Measurements from ENCODE around the gene TOP1.

DNA sequence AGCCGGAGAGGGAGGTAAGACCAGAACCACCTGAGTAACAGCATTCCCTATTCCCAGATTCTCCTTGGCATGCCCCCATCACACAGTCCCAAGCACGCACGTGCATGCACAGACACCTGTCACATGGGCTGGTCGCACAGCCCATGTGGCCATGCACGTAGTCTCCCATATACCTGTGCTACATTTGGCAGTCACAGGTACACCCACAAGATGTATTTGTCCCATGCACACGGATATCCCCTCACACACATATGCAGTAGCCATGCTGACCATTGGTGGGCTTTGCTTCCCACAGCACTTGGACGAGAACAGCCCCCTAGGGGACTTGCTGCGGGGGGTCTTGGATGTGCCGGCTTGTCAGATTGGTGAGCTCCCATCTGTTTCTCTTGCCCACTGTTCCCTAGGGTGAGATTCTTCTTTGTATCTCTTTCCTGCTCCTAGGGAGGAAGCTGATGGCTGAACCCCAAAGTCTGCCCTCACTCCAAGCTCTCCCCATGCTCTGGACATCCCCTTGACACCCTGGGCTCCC lies 140.6 kb downstream of the TOP1 start:
- no peak for TF ChIP-seq SP1 (IDR thresholded peaks at IDR 0.05)
- no peak for TF ChIP-seq ELF4 (IDR thresholded peaks at IDR 0.05)
- no peak for TF ChIP-seq FOXM1 (IDR thresholded peaks at IDR 0.05; ENCODE audit: borderline replicate concordance)
- TF ChIP-seq BHLHE40 (IDR thresholded peaks at IDR 0.05; ENCODE audit: borderline replicate concordance), result no peak
- TF ChIP-seq FOXA1 (IDR thresholded peaks at IDR 0.05), result no peak
- no peak for TF ChIP-seq TARDBP (IDR thresholded peaks at IDR 0.05)
- no peak for TF ChIP-seq HDGF (IDR thresholded peaks at IDR 0.05; ENCODE audit: borderline replicate concordance)
- TF ChIP-seq FOXK2 (IDR thresholded peaks at IDR 0.05), result no peak
- TF ChIP-seq, protein P1, sequence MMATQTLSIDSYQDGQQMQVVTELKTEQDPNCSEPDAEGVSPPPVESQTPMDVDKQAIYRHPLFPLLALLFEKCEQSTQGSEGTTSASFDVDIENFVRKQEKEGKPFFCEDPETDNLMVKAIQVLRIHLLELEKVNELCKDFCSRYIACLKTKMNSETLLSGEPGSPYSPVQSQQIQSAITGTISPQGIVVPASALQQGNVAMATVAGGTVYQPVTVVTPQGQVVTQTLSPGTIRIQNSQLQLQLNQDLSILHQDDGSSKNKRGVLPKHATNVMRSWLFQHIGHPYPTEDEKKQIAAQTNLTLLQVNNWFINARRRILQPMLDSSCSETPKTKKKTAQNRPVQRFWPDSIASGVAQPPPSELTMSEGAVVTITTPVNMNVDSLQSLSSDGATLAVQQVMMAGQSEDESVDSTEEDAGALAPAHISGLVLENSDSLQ (IDR thresholded peaks at IDR 0.05), result no peak
- no peak for TF ChIP-seq ZNF384 (IDR thresholded peaks at IDR 0.05)
